HepG2 (cell line): Measurements from ENCODE around the gene DGAT2. TPM values are rescaled to one million over a fixed set of nuclear protein-coding genes. Genes with fewer than 3 reads are reported as not detected.

Experiments used
- ADNP ChIP-seq: sonication (generic); formaldehyde crosslinking; IDR thresholded peaks from 2 replicates; pipeline ENCODE4 v1.4.0; 2020; ENCODE audit warnings: missing genetic modification reagents
- ATM ChIP-seq: fragments of 450-650 bp; IDR thresholded peaks from 2 replicates; pipeline ENCODE4 v1.7.1; 2017; ENCODE audit warnings: mild to moderate bottlenecking, borderline replicate concordance
- BCL3 ChIP-seq: sonication (generic); formaldehyde crosslinking; IDR thresholded peaks from 2 replicates; pipeline ENCODE4 v1.5.1; 2020; ENCODE audit warnings: mild to moderate bottlenecking, missing genetic modification reagents, moderate library complexity
- CENPX ChIP-seq: sonication (generic); formaldehyde crosslinking; IDR thresholded peaks from 2 replicates; pipeline ENCODE4 v1.9.0; 2021; ENCODE audit warnings: mild to moderate bottlenecking, missing genetic modification reagents, moderate library complexity
- EP300 ChIP-seq, 3 experiments: sonication (generic) in 1 of 3; formaldehyde crosslinking in 1 of 3; IDR thresholded peaks; 2 replicates each; pipeline versions ENCODE4 v1.5.1 to v1.6.1; 2011 to 2020; ENCODE audit warnings: low read depth in 2 of 3, low read length in 2 of 3, borderline replicate concordance in 1 of 3, improper control_type of control experiment in 1 of 3, mild to moderate bottlenecking in 1 of 3, missing genetic modification reagents in 1 of 3, moderate library complexity in 1 of 3
- ESRRA ChIP-seq: sonication (generic); formaldehyde crosslinking; IDR thresholded peaks from 2 replicates; pipeline ENCODE4 v1.5.1; 2020; ENCODE audit warnings: mild to moderate bottlenecking, low read depth, missing genetic modification reagents
- ETS1 ChIP-seq: sonication (generic); formaldehyde crosslinking; IDR thresholded peaks from 2 replicates; pipeline ENCODE4 v1.4.0; 2020; ENCODE audit warnings: missing genetic modification reagents
- MED13 ChIP-seq: sonication (generic); formaldehyde crosslinking; IDR thresholded peaks from 2 replicates; pipeline ENCODE4 v1.5.0; 2020; ENCODE audit warnings: missing genetic modification reagents
- MED8 ChIP-seq: sonication (generic); formaldehyde crosslinking; IDR thresholded peaks from 2 replicates; pipeline ENCODE4 v1.8.1; 2023; ENCODE audit warnings: mild to moderate bottlenecking, missing genetic modification reagents; ENCODE audit not compliant: insufficient replicate concordance
- MTF1 ChIP-seq: sonication (generic); formaldehyde crosslinking; IDR thresholded peaks from 2 replicates; pipeline ENCODE4 v1.5.0; 2020; ENCODE audit warnings: missing genetic modification reagents
- NONO ChIP-seq, 2 experiments: fragments of 450-650 bp in 1 of 2; sonication (generic) in 1 of 2; formaldehyde crosslinking in 1 of 2; IDR thresholded peaks in 1 of 2; conservative IDR thresholded peaks in 1 of 2; 2 replicates each; pipeline versions ENCODE4 v1.6.1 to v1.8.0; 2017 to 2022; ENCODE audit warnings: mild to moderate bottlenecking in 1 of 2, missing genetic modification reagents in 1 of 2, moderate library complexity in 1 of 2
- PREB ChIP-seq: sonication (generic); formaldehyde crosslinking; IDR thresholded peaks from 2 replicates; pipeline ENCODE4 v1.4.0; 2020; ENCODE audit warnings: missing genetic modification reagents
- REPIN1 ChIP-seq: sonication (generic); formaldehyde crosslinking; IDR thresholded peaks from 2 replicates; pipeline ENCODE4 v1.8.0; 2022; ENCODE audit warnings: missing genetic modification reagents, low read depth, mild to moderate bottlenecking, borderline replicate concordance
- RFX3 ChIP-seq: IDR thresholded peaks from 2 replicates; pipeline ENCODE4 v1.6.1; 2016; ENCODE audit warnings: missing biosample characterization, missing genetic modification reagents
- RXRA ChIP-seq: sonication (generic); formaldehyde crosslinking; IDR thresholded peaks from 2 replicates; pipeline ENCODE4 v1.5.1; 2020; ENCODE audit warnings: missing genetic modification reagents
- ZBTB10 ChIP-seq: sonication (generic); formaldehyde crosslinking; IDR thresholded peaks from 2 replicates; pipeline ENCODE4 v1.4.0; 2020; ENCODE audit warnings: missing genetic modification reagents, borderline replicate concordance
- ZBTB42 ChIP-seq: sonication (generic); formaldehyde crosslinking; IDR thresholded peaks from 2 replicates; pipeline ENCODE4 v1.5.0; 2020; ENCODE audit warnings: mild to moderate bottlenecking, missing genetic modification reagents
- ZFP90 ChIP-seq: sonication (generic); formaldehyde crosslinking; IDR thresholded peaks from 2 replicates; pipeline ENCODE4 v1.8.0; 2022; ENCODE audit warnings: missing genetic modification reagents, mild to moderate bottlenecking, inconsistent platforms, borderline replicate concordance
- ZMAT5 ChIP-seq: sonication (generic); formaldehyde crosslinking; IDR thresholded peaks from 2 replicates; pipeline ENCODE4 v1.5.0; 2020; ENCODE audit warnings: mild to moderate bottlenecking, low read depth, missing genetic modification reagents, borderline replicate concordance
- ZNF431 ChIP-seq: sonication (generic); formaldehyde crosslinking; IDR thresholded peaks from 2 replicates; pipeline ENCODE4 v1.9.0; 2022; ENCODE audit warnings: missing genetic modification reagents, low read depth, mild to moderate bottlenecking, borderline replicate concordance
- ZNF543 ChIP-seq: sonication (generic); formaldehyde crosslinking; IDR thresholded peaks from 2 replicates; pipeline ENCODE4 v1.4.0; 2020; ENCODE audit warnings: mild to moderate bottlenecking, missing genetic modification reagents
- ZNF737 ChIP-seq: sonication (generic); formaldehyde crosslinking; IDR thresholded peaks from 2 replicates; pipeline ENCODE4 v1.5.0; 2020; ENCODE audit warnings: missing genetic modification reagents, mild to moderate bottlenecking, borderline replicate concordance
- ZNF839 ChIP-seq: sonication (generic); formaldehyde crosslinking; IDR thresholded peaks from 2 replicates; pipeline ENCODE4 v1.4.0; 2020; ENCODE audit warnings: missing genetic modification reagents, mild to moderate bottlenecking, borderline replicate concordance
- ZNF850 ChIP-seq: sonication (generic); formaldehyde crosslinking; conservative IDR thresholded peaks from 2 replicates; pipeline ENCODE4 v1.9.0; 2021; ENCODE audit warnings: mild to moderate bottlenecking, missing genetic modification reagents
- polyA plus RNA-seq, 8 experiments: library from polyadenylated mRNA; depleted of rRNA in 3 of 8; stranded (reverse) in 7 of 8; unstranded in 1 of 8; fragments of >200 nt; fragmentation: Illumina TruSeq in 4 of 8; extraction: Trizol in 4 of 8; gene quantifications; 2 replicates each; pipeline versions ENCODE4 v1.2.1 to v1.2.3, GENCODE V29; 2011 to 2016; ENCODE audit warnings: low read depth in 4 of 8, missing spikeins in 1 of 8, mixed read lengths in 1 of 8; ENCODE audit not compliant: insufficient read depth in 1 of 8
- total RNA-seq, 5 experiments: library from RNA; depleted of rRNA; stranded (reverse); fragments of >200 nt; fragmentation: Illumina TruSeq; extraction: Trizol; gene quantifications; 2 replicates each; pipeline ENCODE4 v1.2.3, GENCODE V29; 2016; ENCODE audit warnings: low read depth in 1 of 5

DGAT2 gene
- total and polyA plus RNA-seq, 2 of the 13 experiments (the other 11 are each of a cell fraction or from before 2014, with no cell fraction given), result 39.0 to 65.6 TPM

- TF ChIP-seq BCL3, result no peak
- TF ChIP-seq ESRRA (CRISPR knock-in tag), result no peak
- no peak for TF ChIP-seq PREB (CRISPR knock-in tag)
- TF ChIP-seq REPIN1, result no peak
- TF ChIP-seq CENPX (CRISPR knock-in tag), result no peak
- TF ChIP-seq ATM, result no peak
- no peak for TF ChIP-seq ZBTB42 (CRISPR knock-in tag)
- TF ChIP-seq ZNF839, result no peak
- no peak for TF ChIP-seq ZFP90 (CRISPR knock-in tag)
- TF ChIP-seq ZBTB10, result no peak
- no peak for TF ChIP-seq MTF1 (CRISPR knock-in tag)
- TF ChIP-seq NONO (IDR thresholded peaks at IDR 0.05), result no peak
- TF ChIP-seq NONO (CRISPR knock-in tag; conservative IDR thresholded peaks at IDR 0.05), result no peak
- no peak for TF ChIP-seq ETS1 (CRISPR knock-in tag)
- no peak for TF ChIP-seq ZNF737 (CRISPR knock-in tag)
- no peak for TF ChIP-seq RFX3 (CRISPR knock-in tag)
- TF ChIP-seq ZNF431, result no peak
- TF ChIP-seq EP300 (IDR thresholded peaks at IDR 0.05; ENCODE audit: low read depth in 2 of 2, low read length in 2 of 2), result no peak
- no peak for TF ChIP-seq EP300 (CRISPR knock-in tag; IDR thresholded peaks at IDR 0.05; ENCODE audit: borderline replicate concordance)
- no peak for TF ChIP-seq ZMAT5
- TF ChIP-seq ZNF850 (CRISPR knock-in tag), result no peak
- TF ChIP-seq RXRA (CRISPR knock-in tag), result no peak
- no peak for TF ChIP-seq ADNP (CRISPR knock-in tag)
- no peak for TF ChIP-seq ZNF543 (CRISPR knock-in tag)
- no peak for TF ChIP-seq MED8
- no peak for TF ChIP-seq MED13 (CRISPR knock-in tag)
These were observed 44.0 kb downstream of the DGAT2 start (continued) for GRCh38 chr11:75812542-75813040.
